ENCODE measurements around the gene RHBDL2.
"Not testable (repeated sequence)": the region's sequence is repeated elsewhere in the genome, so short reads cannot be mapped to it uniquely, and the experiment has no call there.

RHBDL2 gene

GRCh38 chr1:38873027-38873969, 68.3 kb downstream of the RHBDL2 start, which contains the start of gene MYCBP:
Gene MYCBP, minus strand, starts transcription at chr1:38873348. Its CDS starts 43 bp downstream, at chr1:38873305.
- peak; percentile 56 for DNase-seq

GRCh38 chr1:38872401-38873026, 69.1 kb downstream of the RHBDL2 start:
- no peak for DNase-seq

GRCh38 chr1:38870996-38871395, 70.6 kb downstream of the RHBDL2 start:
- no peak for DNase-seq

GRCh38 chr1:38867208-38867607, 74.4 kb downstream of the RHBDL2 start:
- no peak for DNase-seq

DNA sequence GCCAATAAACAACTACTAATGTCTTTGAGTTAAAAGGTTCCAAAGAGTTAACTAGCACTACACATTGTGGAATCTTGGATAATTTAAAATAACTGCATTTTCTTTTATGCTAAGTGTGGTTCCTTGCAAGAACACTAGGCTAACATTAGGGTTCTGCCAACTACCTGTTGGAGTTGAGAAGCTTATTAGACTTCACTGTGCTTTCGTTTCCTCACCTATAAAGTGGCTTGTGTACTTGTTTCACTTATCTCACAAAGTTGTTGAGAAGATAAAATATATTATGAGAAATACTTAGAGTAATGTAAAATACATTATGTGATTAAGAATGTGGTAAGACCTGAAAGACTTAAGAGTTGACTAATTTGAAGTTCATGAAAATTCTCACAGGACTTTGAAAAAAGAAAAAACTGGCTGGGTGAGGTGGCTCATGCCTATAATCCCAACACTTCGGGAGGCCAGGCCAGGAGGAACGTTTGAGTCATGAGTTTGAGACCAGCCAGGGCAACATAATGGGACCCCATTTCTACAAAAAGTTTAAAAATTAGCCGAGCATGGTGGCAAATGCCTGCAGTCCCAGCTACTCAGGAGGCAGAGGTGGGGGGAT, 76.4 kb downstream of the RHBDL2 start:
- DNase-seq = no peak

DNA sequence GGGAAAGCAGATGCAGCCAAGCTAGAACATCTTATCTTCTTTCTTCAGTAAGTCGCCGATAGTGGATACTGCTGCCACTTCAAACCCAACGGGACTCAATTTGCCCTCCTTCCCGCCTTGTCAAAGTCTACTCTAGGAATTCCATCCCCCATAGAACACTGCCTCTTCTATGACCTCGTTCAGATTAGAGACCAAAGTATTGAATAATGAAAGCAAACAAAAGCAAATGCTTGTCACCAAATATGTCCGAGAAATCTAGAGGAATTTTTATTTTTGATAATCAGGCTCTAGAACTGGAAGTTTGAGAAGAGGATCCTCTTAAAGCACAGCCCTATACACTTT, 81.2 kb downstream of the RHBDL2 start:
- no peak for DNase-seq

GRCh38 chr1:38859561-38860453, 81.8 kb downstream of the RHBDL2 start, which contains the start of gene RRAGC:
Gene RRAGC, minus strand, starts transcription at chr1:38859772. Its CDS starts 126 bp downstream, at chr1:38859646.
- peak; percentile 63 for DNase-seq

DNA sequence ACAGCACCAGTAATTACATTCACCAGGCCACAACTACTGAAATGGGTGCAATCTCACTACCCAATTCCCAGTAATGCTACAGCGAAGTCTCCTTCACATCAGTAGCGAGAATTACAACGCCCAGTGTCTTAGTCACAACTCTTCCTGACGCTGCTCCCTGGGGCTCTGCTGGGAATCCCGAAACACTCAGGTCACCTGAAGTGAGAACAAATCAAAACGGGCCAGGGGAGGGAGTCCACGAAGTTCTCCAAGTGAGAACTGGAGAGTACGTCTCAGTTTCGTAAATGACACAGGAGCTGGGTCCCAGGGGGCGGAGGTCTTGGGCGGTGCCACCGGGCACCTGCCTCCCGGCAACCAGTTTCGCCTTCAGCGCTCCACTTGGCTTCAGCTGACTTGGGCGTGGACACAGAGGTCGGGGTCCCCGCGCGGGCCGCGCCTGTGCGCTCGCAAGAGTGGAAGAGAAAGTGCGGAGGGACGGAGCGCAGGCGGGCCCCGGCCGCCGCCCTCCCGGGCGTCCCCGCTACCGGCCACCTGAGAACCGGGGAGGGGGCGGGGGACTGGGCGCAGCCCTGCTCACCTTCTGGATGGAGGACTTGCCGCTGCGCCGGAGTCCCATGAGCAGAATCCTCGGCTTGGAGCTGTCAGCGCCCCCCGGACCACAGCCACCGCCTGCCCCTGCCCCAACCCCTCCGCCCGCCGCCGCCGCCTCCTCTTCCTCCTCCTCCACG, 82.6 kb downstream of the RHBDL2 start:
- DNase-seq = no peak

- no peak for DNase-seq
Measured at GRCh38 chr1:38852780-38853179, 88.8 kb downstream of the RHBDL2 start.

DNA sequence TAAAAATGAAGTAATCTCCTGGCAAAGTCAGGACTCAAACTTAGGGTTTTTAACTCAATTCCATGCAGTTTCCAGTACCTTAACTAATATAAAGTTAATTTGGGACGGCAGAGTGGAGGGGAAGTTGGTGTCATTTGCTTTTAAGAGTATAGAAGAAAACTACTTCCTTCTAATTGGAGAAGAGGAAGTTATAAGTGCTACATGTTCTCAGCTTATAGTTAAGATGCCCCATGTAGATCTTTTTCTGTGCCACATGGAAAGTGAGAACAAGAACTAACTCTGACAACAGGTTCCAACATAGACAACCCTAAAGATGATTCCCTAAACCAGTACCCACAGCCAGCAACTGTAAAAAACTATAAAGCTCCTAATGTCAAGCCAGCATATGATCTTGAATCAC, 93.6 kb downstream of the RHBDL2 start:
- DNase-seq = no peak

DNA sequence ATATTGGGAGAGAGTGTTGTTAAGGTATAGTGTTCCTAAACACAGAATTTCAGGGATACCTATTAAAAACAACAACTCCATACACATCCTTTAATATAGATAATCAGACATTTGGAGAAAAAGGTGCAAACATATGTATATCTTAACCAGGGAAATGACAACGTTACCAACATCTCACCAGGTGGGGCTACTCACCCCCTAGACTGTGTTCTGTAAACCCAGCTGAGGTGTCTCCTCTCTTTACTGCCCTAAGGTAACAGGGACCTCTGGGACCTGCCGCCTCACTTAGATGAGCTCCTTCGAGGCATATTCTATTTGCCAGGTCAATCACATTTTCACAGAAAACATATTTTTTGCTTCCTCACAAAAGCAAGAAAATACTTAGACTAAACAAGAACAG, 95.4 kb downstream of the RHBDL2 start:
- no peak for DNase-seq

DNA sequence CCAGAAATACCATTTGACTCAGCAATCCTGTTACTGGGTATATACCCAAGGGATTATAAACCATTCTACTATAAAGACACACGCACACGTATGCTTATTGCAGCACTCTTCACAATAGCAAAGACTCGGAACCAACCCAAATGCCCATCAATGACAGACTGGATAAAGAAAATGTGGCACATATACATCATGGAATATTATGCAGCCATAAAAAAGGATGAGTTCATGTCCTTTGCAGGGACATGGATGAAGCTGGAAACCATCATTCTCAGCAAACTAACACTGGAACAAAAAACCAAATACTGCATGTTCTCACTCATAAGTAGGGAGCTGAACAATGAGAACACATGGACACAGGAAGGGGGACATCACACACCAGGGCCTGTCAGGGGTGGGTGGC, 96.5 kb downstream of the RHBDL2 start:
- DNase-seq = not testable (repeated sequence)

GRCh38 chr1:38840281-38840680, 101.3 kb downstream of the RHBDL2 start:
- DNase-seq = no peak

GRCh38 chr1:38839363-38839762, 102.3 kb downstream of the RHBDL2 start:
- DNase-seq = no peak

- DNase-seq = not testable (repeated sequence)
Measured at GRCh38 chr1:38836316-38836715, 105.3 kb downstream of the RHBDL2 start.

Data from NCI-H524 treated with DMSO at 0.1 percent for 48 hours (cell line).